ENCODE results near the gene TGM2. TPM values are rescaled to one million over a fixed set of nuclear protein-coding genes. Genes with fewer than 3 reads are reported as not detected.

Gene TGM2
- total RNA-seq, 4 donors from 2014 or later = 170 to 385 (median 212) TPM

DNA sequence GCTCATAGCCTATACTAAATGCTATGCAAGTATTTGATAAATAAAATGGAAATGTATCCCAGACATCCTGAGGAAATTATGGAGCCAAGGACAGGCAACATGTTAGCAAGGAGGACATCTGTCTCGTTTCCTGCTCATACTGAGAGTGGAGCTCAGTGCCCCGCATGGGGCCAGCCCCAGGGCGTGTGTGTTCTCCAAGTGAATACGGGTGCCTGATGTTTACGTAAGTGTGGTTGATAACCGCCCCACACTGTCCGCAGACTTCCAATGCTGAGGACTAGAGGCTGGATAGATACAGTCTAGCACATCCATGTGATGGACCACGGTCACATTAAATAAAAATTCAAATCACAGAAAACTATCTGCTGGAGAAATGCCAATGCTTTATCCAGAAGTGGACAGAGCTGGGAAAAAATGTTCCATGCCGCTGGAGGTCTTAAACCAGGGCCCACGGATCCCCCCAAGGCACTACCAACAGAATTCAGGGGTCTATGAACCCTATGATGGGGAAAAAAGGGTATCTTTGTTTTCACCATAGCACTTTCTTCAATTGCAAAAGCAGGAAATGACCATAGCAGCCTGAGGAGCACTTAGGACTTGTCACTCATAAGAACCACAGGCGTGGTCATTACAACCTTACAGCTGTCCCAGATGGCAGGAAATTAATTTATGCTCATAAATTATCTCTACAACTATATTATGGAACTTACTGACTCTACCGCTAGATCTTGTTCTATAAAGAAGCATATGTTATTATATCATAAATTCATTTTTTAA, 24.9 kb downstream of the TGM2 start:
- peaks cover 29 to 51% (median 37%) of the 10 kb centered on the region in 4 donors for H3K4me1 ChIP-seq

DNA sequence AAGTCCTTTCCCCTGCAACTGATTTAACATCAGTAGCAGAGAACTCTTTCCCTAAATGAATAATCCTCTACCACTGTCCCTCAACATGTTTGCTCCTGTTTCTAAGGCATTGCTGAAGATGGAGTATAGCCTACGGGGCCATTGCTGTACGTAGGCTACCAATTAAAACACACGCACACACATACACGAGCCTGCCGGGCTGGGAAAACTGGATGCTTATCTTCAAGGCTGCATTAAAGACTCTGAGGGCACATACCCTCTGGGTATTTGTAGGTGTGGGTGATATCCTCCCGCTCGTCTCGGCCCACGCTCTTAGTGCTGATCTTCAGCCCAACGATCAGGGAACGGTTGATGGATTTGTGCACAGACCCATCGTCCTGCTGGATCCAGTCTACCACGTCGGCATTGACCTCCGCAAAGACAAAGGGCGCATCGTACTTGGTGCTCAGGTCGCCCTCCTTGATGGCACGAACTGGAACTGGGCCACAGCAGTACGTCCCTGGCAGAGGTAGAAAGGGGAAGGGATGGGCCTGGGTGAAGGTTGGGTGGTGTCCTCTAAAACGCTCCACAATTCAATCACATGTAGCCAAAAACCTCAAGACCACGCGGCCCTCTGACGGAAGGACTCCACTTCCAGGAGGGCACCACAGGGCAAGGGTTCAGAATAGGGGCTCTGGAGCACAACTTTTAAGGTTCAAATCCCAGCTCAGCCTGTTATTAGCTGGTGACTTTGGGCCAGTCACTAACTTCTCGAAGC, 25.7 kb downstream of the TGM2 start:
- peaks cover 27 to 90% (median 83%) of the 10 kb centered on the region in 4 donors for H3K36me3 ChIP-seq
- H3K4me3 ChIP-seq = no peak overlapping the region
- H3K27ac ChIP-seq (replicated peaks in 1 of 4) = peak overlapping the region in 1 of 4 donors; percentile 23
- TF ChIP-seq POLR2AphosphoS5 (IDR thresholded peaks at IDR 0.05) (no peak), POLR2A (IDR thresholded peaks at IDR 0.05; ENCODE audit: low read depth) (no peak), EP300 (IDR thresholded peaks at IDR 0.05) (no peak)
- TF ChIP-seq, protein P1, sequence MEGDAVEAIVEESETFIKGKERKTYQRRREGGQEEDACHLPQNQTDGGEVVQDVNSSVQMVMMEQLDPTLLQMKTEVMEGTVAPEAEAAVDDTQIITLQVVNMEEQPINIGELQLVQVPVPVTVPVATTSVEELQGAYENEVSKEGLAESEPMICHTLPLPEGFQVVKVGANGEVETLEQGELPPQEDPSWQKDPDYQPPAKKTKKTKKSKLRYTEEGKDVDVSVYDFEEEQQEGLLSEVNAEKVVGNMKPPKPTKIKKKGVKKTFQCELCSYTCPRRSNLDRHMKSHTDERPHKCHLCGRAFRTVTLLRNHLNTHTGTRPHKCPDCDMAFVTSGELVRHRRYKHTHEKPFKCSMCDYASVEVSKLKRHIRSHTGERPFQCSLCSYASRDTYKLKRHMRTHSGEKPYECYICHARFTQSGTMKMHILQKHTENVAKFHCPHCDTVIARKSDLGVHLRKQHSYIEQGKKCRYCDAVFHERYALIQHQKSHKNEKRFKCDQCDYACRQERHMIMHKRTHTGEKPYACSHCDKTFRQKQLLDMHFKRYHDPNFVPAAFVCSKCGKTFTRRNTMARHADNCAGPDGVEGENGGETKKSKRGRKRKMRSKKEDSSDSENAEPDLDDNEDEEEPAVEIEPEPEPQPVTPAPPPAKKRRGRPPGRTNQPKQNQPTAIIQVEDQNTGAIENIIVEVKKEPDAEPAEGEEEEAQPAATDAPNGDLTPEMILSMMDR (IDR thresholded peaks at IDR 0.05) = no peak
- no peaks in the 10 kb centered on the region for H3K9me3 ChIP-seq
- intact Hi-C loops (cut with DNase I) = no loop called here
- H3K4me1 ChIP-seq = peaks cover 28 to 43% (median 36%) of the 10 kb centered on the region in 4 donors
- no peaks in the 10 kb centered on the region for H3K27me3 ChIP-seq
- 92% methylated on average over 24 of the region's 25 CpGs for WGBS
- no peak for DNase-seq (ENCODE audit: extremely low spot score)

More for the DNA sequence above, 24.9 kb downstream of the TGM2 start:
- WGBS = 74% methylated on average over 12 of the region's 12 CpGs
- Histone ChIP-seq H3K27me3 (no peaks in the 10 kb centered on the region), H3K4me3 (no peak overlapping the region), H3K36me3 (peaks cover 27 to 96% (median 80%) of the 10 kb centered on the region in 4 donors), H3K9me3 (no peaks in the 10 kb centered on the region), H3K27ac (replicated peaks in 1 of 4) (peak overlapping the region in 2 of 4 donors; percentile 23)
- no peak for DNase-seq (ENCODE audit: extremely low spot score)
- intact Hi-C loops (cut with DNase I) = no loop called here
- TF ChIP-seq POLR2AphosphoS5 (IDR thresholded peaks at IDR 0.05) (no peak), EP300 (IDR thresholded peaks at IDR 0.05) (no peak), POLR2A (IDR thresholded peaks at IDR 0.05; ENCODE audit: low read depth) (no peak)
- TF ChIP-seq, protein P1 (IDR thresholded peaks at IDR 0.05) = no peak

DNA sequence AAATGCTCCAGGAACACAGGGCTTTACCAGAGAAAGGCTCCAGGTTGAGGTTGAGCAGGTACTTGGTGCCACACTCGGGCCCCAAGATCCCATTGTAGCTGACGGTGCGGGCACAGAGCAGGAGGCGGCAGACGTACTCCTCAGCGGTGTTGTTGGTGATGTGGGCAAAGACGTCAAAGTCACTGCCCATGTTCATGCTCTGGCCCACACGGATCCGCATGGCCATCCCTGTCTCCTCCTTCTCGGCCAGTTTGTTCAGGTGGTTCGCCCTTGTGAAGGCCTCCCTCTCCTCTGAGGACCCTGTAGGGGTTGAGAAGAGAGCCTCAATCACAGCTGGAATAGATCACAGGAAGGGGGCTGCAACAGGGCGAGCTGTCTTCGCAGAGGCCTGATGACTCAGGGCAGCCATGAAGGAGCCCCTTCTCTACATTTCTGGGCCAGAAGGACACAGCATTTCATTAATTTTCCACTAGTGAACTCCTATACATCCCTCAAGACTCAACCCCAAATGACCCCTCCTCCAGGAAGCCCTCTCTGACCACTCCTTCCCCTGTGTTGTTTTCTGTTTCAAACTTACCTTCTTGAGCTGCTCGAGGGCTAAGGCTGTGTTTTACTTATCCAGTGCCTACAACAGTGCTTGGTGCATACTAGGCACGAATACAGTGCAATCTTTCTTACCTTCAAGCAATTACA, 26.8 kb downstream of the TGM2 start:
- H3K4me1 ChIP-seq = peaks cover 22 to 42% (median 35%) of the 10 kb centered on the region in 4 donors
- peaks cover 27 to 93% (median 89%) of the 10 kb centered on the region in 4 donors for H3K36me3 ChIP-seq
- intact Hi-C loops (cut with DNase I) = no loop called here
- no peak overlapping the region for H3K27ac ChIP-seq (replicated peaks in 1 of 4)
- H3K4me3 ChIP-seq = no peak overlapping the region
- no peaks in the 10 kb centered on the region for H3K27me3 ChIP-seq
- TF ChIP-seq POLR2AphosphoS5 (IDR thresholded peaks at IDR 0.05) (no peak), POLR2A (IDR thresholded peaks at IDR 0.05; ENCODE audit: low read depth) (no peak), EP300 (IDR thresholded peaks at IDR 0.05) (no peak)
- TF ChIP-seq, protein P1 (IDR thresholded peaks at IDR 0.05) = no peak
- DNase-seq (ENCODE audit: extremely low spot score) = no peak
- 96% methylated on average over 14 of the region's 15 CpGs for WGBS
- H3K9me3 ChIP-seq = no peaks in the 10 kb centered on the region

DNA sequence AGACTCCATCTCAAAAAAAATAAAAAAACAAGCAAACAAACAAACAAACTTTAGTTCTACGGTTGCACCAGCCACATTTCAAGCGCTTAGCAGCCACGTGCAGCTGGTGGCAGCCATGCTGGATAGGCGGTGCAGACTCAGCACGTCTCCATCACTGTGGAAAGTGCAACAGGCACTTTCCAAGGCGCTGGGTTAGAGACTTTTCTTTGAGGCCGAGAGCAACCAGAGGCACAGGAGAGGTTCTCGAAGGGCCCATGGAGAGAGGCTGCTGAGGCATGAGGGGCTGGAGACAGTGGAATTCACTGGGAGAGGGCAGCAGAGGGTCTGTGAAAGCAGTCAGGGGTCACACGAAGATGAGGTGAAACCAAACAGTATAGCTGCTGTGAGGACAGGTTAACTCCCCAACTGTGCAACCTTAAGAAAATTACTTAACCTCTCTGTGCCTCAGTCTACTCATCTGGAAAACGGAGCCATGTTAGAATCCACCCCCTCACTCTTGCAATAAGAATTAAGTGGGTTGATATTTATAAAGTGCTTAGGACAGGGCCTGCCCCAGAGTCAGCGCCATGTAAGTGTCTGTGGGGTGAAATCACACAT, 27.5 kb downstream of the TGM2 start:
- peaks cover 27 to 95% (median 91%) of the 10 kb centered on the region in 4 donors for H3K36me3 ChIP-seq
- H3K4me3 ChIP-seq = no peak overlapping the region
- DNase-seq (ENCODE audit: extremely low spot score) = no peak
- no peaks in the 10 kb centered on the region for H3K9me3 ChIP-seq
- no peak overlapping the region for H3K27ac ChIP-seq (replicated peaks in 1 of 4)
- H3K27me3 ChIP-seq = no peaks in the 10 kb centered on the region
- H3K4me1 ChIP-seq = peaks cover 15 to 38% (median 28%) of the 10 kb centered on the region in 4 donors
- intact Hi-C loops (cut with DNase I) = no loop called here
- TF ChIP-seq POLR2A (IDR thresholded peaks at IDR 0.05; ENCODE audit: low read depth) (no peak), POLR2AphosphoS5 (IDR thresholded peaks at IDR 0.05) (no peak), EP300 (IDR thresholded peaks at IDR 0.05) (no peak)
- TF ChIP-seq, protein P1 (IDR thresholded peaks at IDR 0.05) = no peak
- WGBS = 88% methylated on average over 11 of the region's 11 CpGs

All from esophagus muscularis mucosa (tissue), 4 donors.